Ishikawa (cell line): ENCODE data around the gene NLGN1.

Experiments
- CEBPB ChIP-seq: IDR thresholded peaks from 2 replicates; pipeline ENCODE4 v1.6.1; 2012
- CREB1 ChIP-seq: IDR thresholded peaks from 2 replicates; pipeline ENCODE4 v1.6.1; 2012; ENCODE audit warnings: low read depth
- EGR1 ChIP-seq: IDR thresholded peaks from 2 replicates; pipeline ENCODE4 v1.6.1; 2012
- EP300 ChIP-seq: IDR thresholded peaks from 2 replicates; pipeline ENCODE4 v1.6.1; 2012; ENCODE audit warnings: borderline replicate concordance
- FOXM1 ChIP-seq: IDR thresholded peaks from 2 replicates; pipeline ENCODE4 v1.6.1; 2012; ENCODE audit warnings: low read depth, borderline replicate concordance
- NFIC ChIP-seq: IDR thresholded peaks from 2 replicates; pipeline ENCODE4 v1.6.1; 2012
- RAD21 ChIP-seq: IDR thresholded peaks from 2 replicates; pipeline ENCODE4 v1.6.1; 2012; ENCODE audit warnings: low read depth
- TAF1 ChIP-seq: IDR thresholded peaks from 2 replicates; pipeline ENCODE4 v1.6.1; 2012; ENCODE audit warnings: low read depth, mild to moderate bottlenecking
- TCF12 ChIP-seq: IDR thresholded peaks from 2 replicates; pipeline ENCODE4 v1.6.1; 2012; ENCODE audit warnings: low read depth
- TEAD4 ChIP-seq: IDR thresholded peaks from 2 replicates; pipeline ENCODE4 v1.6.1; 2012
- USF1 ChIP-seq: IDR thresholded peaks from 2 replicates; pipeline ENCODE4 v1.6.1; 2012
- YY1 ChIP-seq: IDR thresholded peaks from 2 replicates; pipeline ENCODE4 v1.6.1; 2012; ENCODE audit warnings: low read depth
- ZBTB7A ChIP-seq: IDR thresholded peaks from 2 replicates; pipeline ENCODE4 v1.6.1; 2012; ENCODE audit warnings: low read depth
- TF ChIP-seq, protein P1 (sequence below): IDR thresholded peaks from 2 replicates; pipeline ENCODE4 v1.6.1; 2012; ENCODE audit warnings: low read depth, mild to moderate bottlenecking
- TF ChIP-seq, protein P2 (sequence below): IDR thresholded peaks from 2 replicates; pipeline ENCODE4 v1.6.1; 2012

NLGN1 gene

DNA sequence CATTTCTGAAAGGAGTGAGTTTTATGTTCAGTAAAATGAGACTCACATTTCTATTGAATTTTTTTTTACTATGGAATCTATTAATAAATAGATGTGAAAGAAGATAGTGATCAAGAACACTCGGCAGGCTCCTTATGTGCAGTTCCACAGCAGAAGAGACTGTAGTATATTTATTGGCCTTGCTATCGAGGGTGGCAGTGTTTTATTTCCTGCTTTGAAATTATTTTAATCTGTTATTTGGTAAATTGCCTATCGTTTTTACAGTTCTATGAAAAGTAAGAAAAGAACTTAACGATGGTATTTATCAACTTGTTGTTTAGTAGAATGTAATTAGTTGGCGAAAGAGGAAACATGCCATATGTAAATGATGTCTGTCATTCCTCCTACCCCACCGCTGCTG, 238.3 kb downstream of the NLGN1 start:
- TF ChIP-seq EGR1 (no peak), TEAD4 (no peak), TCF12 (no peak), ZBTB7A (no peak), TAF1 (no peak), YY1 (no peak), NFIC (no peak), CEBPB (no peak), FOXM1 (no peak), EP300 (no peak), CREB1 (no peak)
- TF ChIP-seq, protein P1, sequence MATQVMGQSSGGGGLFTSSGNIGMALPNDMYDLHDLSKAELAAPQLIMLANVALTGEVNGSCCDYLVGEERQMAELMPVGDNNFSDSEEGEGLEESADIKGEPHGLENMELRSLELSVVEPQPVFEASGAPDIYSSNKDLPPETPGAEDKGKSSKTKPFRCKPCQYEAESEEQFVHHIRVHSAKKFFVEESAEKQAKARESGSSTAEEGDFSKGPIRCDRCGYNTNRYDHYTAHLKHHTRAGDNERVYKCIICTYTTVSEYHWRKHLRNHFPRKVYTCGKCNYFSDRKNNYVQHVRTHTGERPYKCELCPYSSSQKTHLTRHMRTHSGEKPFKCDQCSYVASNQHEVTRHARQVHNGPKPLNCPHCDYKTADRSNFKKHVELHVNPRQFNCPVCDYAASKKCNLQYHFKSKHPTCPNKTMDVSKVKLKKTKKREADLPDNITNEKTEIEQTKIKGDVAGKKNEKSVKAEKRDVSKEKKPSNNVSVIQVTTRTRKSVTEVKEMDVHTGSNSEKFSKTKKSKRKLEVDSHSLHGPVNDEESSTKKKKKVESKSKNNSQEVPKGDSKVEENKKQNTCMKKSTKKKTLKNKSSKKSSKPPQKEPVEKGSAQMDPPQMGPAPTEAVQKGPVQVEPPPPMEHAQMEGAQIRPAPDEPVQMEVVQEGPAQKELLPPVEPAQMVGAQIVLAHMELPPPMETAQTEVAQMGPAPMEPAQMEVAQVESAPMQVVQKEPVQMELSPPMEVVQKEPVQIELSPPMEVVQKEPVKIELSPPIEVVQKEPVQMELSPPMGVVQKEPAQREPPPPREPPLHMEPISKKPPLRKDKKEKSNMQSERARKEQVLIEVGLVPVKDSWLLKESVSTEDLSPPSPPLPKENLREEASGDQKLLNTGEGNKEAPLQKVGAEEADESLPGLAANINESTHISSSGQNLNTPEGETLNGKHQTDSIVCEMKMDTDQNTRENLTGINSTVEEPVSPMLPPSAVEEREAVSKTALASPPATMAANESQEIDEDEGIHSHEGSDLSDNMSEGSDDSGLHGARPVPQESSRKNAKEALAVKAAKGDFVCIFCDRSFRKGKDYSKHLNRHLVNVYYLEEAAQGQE: no peak
- TF ChIP-seq, protein P2, sequence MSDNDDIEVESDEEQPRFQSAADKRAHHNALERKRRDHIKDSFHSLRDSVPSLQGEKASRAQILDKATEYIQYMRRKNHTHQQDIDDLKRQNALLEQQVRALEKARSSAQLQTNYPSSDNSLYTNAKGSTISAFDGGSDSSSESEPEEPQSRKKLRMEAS: no peak

GRCh38 chr3:173639098-173639497, 241.6 kb downstream of the NLGN1 start:
- TF ChIP-seq EGR1 (no peak), USF1 (no peak), YY1 (no peak), TCF12 (no peak), EP300 (no peak), TEAD4 (no peak), NFIC (no peak), TAF1 (no peak), CEBPB (no peak)
- TF ChIP-seq, protein P2: no peak

GRCh38 chr3:173641696-173642095, 244.2 kb downstream of the NLGN1 start:
- TF ChIP-seq USF1 (no peak), CREB1 (no peak), NFIC (no peak), EP300 (no peak), FOXM1 (no peak), TAF1 (no peak), EGR1 (no peak), CEBPB (no peak), TEAD4 (no peak), RAD21 (no peak), ZBTB7A (no peak), TCF12 (no peak), YY1 (no peak)
- TF ChIP-seq, protein P2: no peak
- TF ChIP-seq, protein P1: no peak

- TF ChIP-seq ZBTB7A (no peak), TEAD4 (no peak), EGR1 (no peak), CREB1 (no peak), YY1 (no peak), EP300 (no peak), NFIC (no peak), RAD21 (no peak), CEBPB (no peak), TCF12 (no peak), USF1 (no peak), FOXM1 (no peak), TAF1 (no peak)
- TF ChIP-seq, protein P1: no peak
- TF ChIP-seq, protein P2: no peak
These were observed 246.8 kb downstream of the NLGN1 start for GRCh38 chr3:173644086-173645082.
